ENCODE results near the gene SCUBE1.

SCUBE1 gene

GRCh38 chr22:43263645-43264514 lies 79.3 kb downstream of the SCUBE1 start:
- H3K9me3 ChIP-seq (ENCODE audit: low read depth, low read length): no peaks in the 10 kb centered on the region
- DNase-seq (ENCODE audit: low read depth, low spot score): no peak
- H3K36me3 ChIP-seq (ENCODE audit: insufficient read depth, low read length): no peaks in the 10 kb centered on the region
- no peak overlapping the region for H3K9ac ChIP-seq (ENCODE audit: insufficient read length)
- no peak overlapping the region for H3K27ac ChIP-seq
- TF ChIP-seq POLR2AphosphoS5 (IDR thresholded peaks at IDR 0.05; ENCODE audit: borderline replicate concordance, low read depth, low read length) (no peak), EZH2 (IDR thresholded peaks at IDR 0.05) (peak; percentile 88)
- H3K4me3 ChIP-seq: no peak overlapping the region

- Histone ChIP-seq H3K9me3 (ENCODE audit: low read depth, low read length) (no peaks in the 10 kb centered on the region), H3K36me3 (ENCODE audit: insufficient read depth, low read length) (no peaks in the 10 kb centered on the region), H3K4me3 (no peak overlapping the region), H3K27ac (no peak overlapping the region), H3K9ac (ENCODE audit: insufficient read length) (no peak overlapping the region)
- no peak for DNase-seq (ENCODE audit: low read depth, low spot score)
- no peak for TF ChIP-seq EZH2 (IDR thresholded peaks at IDR 0.05)
- TF ChIP-seq POLR2AphosphoS5 (IDR thresholded peaks at IDR 0.05; ENCODE audit: borderline replicate concordance, low read depth, low read length): no peak
- TF ChIP-seq FOXP2 (optimal IDR thresholded peaks at IDR 0.05; ENCODE audit: control extremely low read depth, extremely low read length, insufficient read depth): no peak
Observed at GRCh38 chr22:43262990-43263644, 80.1 kb downstream of the SCUBE1 start.

- DNase-seq (ENCODE audit: low read depth, low spot score): no peak
- TF ChIP-seq POLR2AphosphoS5 (IDR thresholded peaks at IDR 0.05; ENCODE audit: borderline replicate concordance, low read depth, low read length) (no peak), FOXP2 (optimal IDR thresholded peaks at IDR 0.05; ENCODE audit: control extremely low read depth, extremely low read length, insufficient read depth) (no peak), EZH2 (IDR thresholded peaks at IDR 0.05) (no peak)
- Histone ChIP-seq H3K27ac (no peak overlapping the region), H3K9me3 (ENCODE audit: low read depth, low read length) (no peaks in the 10 kb centered on the region), H3K4me3 (no peak overlapping the region), H3K36me3 (ENCODE audit: insufficient read depth, low read length) (no peaks in the 10 kb centered on the region), H3K9ac (ENCODE audit: insufficient read length) (no peak overlapping the region)
Observed at GRCh38 chr22:43260331-43261231, 82.6 kb downstream of the SCUBE1 start.

GRCh38 chr22:43257961-43258360 lies 85.2 kb downstream of the SCUBE1 start:
- no peak overlapping the region for H3K4me3 ChIP-seq
- no peak overlapping the region for H3K9ac ChIP-seq (ENCODE audit: insufficient read length)
- no peaks in the 10 kb centered on the region for H3K9me3 ChIP-seq (ENCODE audit: low read depth, low read length)
- TF ChIP-seq EZH2 (IDR thresholded peaks at IDR 0.05): no peak
- no peak for TF ChIP-seq FOXP2 (optimal IDR thresholded peaks at IDR 0.05; ENCODE audit: control extremely low read depth, extremely low read length, insufficient read depth)
- no peak for TF ChIP-seq POLR2AphosphoS5 (IDR thresholded peaks at IDR 0.05; ENCODE audit: borderline replicate concordance, low read depth, low read length)
- no peak for DNase-seq (ENCODE audit: low read depth, low spot score)
- no peaks in the 10 kb centered on the region for H3K36me3 ChIP-seq (ENCODE audit: insufficient read depth, low read length)
- no peak overlapping the region for H3K27ac ChIP-seq

- Histone ChIP-seq H3K9me3 (ENCODE audit: low read depth, low read length) (no peaks in the 10 kb centered on the region), H3K27ac (no peak overlapping the region), H3K36me3 (ENCODE audit: insufficient read depth, low read length) (no peaks in the 10 kb centered on the region), H3K9ac (ENCODE audit: insufficient read length) (no peak overlapping the region), H3K4me3 (no peak overlapping the region)
- no peak for DNase-seq (ENCODE audit: low read depth, low spot score)
- no peak for TF ChIP-seq FOXP2 (optimal IDR thresholded peaks at IDR 0.05; ENCODE audit: control extremely low read depth, extremely low read length, insufficient read depth)
- TF ChIP-seq EZH2 (IDR thresholded peaks at IDR 0.05): no peak
- TF ChIP-seq POLR2AphosphoS5 (IDR thresholded peaks at IDR 0.05; ENCODE audit: borderline replicate concordance, low read depth, low read length): no peak
Observed at GRCh38 chr22:43257549-43257948, 85.6 kb downstream of the SCUBE1 start.

- DNase-seq (ENCODE audit: low read depth, low spot score): no peak
- H3K27ac ChIP-seq: no peak overlapping the region
- H3K4me3 ChIP-seq: no peak overlapping the region
- no peak overlapping the region for H3K9ac ChIP-seq (ENCODE audit: insufficient read length)
- no peaks in the 10 kb centered on the region for H3K9me3 ChIP-seq (ENCODE audit: low read depth, low read length)
- H3K36me3 ChIP-seq (ENCODE audit: insufficient read depth, low read length): no peaks in the 10 kb centered on the region
- TF ChIP-seq POLR2AphosphoS5 (IDR thresholded peaks at IDR 0.05; ENCODE audit: borderline replicate concordance, low read depth, low read length) (no peak), EZH2 (IDR thresholded peaks at IDR 0.05) (peak; percentile 5)
Observed at GRCh38 chr22:43256976-43257545, 86.1 kb downstream of the SCUBE1 start.

GRCh38 chr22:43256569-43256968 lies 86.6 kb downstream of the SCUBE1 start:
- Histone ChIP-seq H3K9me3 (ENCODE audit: low read depth, low read length) (no peaks in the 10 kb centered on the region), H3K4me3 (no peak overlapping the region), H3K9ac (ENCODE audit: insufficient read length) (no peak overlapping the region), H3K27ac (no peak overlapping the region), H3K36me3 (ENCODE audit: insufficient read depth, low read length) (no peaks in the 10 kb centered on the region)
- DNase-seq (ENCODE audit: low read depth, low spot score): no peak
- TF ChIP-seq POLR2AphosphoS5 (IDR thresholded peaks at IDR 0.05; ENCODE audit: borderline replicate concordance, low read depth, low read length) (no peak), FOXP2 (optimal IDR thresholded peaks at IDR 0.05; ENCODE audit: control extremely low read depth, extremely low read length, insufficient read depth) (no peak), EZH2 (IDR thresholded peaks at IDR 0.05) (no peak)

- Histone ChIP-seq H3K36me3 (ENCODE audit: insufficient read depth, low read length) (no peaks in the 10 kb centered on the region), H3K27ac (no peak overlapping the region), H3K9me3 (ENCODE audit: low read depth, low read length) (no peaks in the 10 kb centered on the region), H3K9ac (ENCODE audit: insufficient read length) (no peak overlapping the region), H3K4me3 (no peak overlapping the region)
- TF ChIP-seq FOXP2 (optimal IDR thresholded peaks at IDR 0.05; ENCODE audit: control extremely low read depth, extremely low read length, insufficient read depth) (no peak), EZH2 (IDR thresholded peaks at IDR 0.05) (no peak), POLR2AphosphoS5 (IDR thresholded peaks at IDR 0.05; ENCODE audit: borderline replicate concordance, low read depth, low read length) (no peak)
- no peak for DNase-seq (ENCODE audit: low read depth, low spot score)
Observed at GRCh38 chr22:43255299-43255698, 87.9 kb downstream of the SCUBE1 start.
